Measurements from ENCODE around the gene HELZ2.

Gene HELZ2

DNA sequence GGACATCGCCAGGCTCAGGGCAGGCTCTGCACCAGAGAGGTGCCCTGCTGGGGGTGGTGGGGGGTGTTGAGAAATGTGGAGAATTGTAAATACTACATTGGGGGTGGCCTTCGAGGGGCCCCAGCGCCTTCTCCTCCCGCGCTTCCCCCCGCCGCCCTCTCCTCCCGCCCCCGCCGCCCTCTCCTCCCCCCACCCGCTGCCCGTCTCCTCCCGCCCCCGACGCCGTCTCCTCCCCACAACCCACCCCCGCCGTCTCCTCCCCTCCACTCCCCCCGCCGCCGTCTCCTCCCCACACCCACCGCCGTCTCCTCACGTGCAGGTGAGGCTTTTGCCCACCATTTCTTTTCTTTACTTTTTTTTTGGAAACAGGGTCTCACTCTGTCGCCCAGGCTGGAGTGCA lies 25.0 kb downstream of the HELZ2 start:
- no peak overlapping the region for H3K4me3 ChIP-seq (ENCODE audit: low read depth in 1 of 2, low read length in 2 of 2)
- no peak overlapping the region for H3K27ac ChIP-seq (ENCODE audit: low read depth, low read length)
- no peak overlapping the region for H3K9ac ChIP-seq (ENCODE audit: low read depth in 1 of 2, low read length in 2 of 2)
- H3K9me3 ChIP-seq (ENCODE audit: control insufficient read depth in 1 of 2, low read length in 2 of 2) = no peaks in the 10 kb centered on the region
- peaks cover 0 to 23% of the 10 kb centered on the region in 2 donors for H3K4me1 ChIP-seq (ENCODE audit: control insufficient read depth in 1 of 2, insufficient read depth in 2 of 2, low read length in 2 of 2)
- H3K36me3 ChIP-seq (ENCODE audit: control insufficient read depth in 1 of 2, insufficient read depth in 2 of 2, low read length in 2 of 2) = no peaks in the 10 kb centered on the region
- H3K27me3 ChIP-seq (ENCODE audit: control insufficient read depth in 1 of 2, insufficient read depth in 2 of 2, low read length in 2 of 2) = peaks cover 37 to 40% of the 10 kb centered on the region in 2 donors

DNA sequence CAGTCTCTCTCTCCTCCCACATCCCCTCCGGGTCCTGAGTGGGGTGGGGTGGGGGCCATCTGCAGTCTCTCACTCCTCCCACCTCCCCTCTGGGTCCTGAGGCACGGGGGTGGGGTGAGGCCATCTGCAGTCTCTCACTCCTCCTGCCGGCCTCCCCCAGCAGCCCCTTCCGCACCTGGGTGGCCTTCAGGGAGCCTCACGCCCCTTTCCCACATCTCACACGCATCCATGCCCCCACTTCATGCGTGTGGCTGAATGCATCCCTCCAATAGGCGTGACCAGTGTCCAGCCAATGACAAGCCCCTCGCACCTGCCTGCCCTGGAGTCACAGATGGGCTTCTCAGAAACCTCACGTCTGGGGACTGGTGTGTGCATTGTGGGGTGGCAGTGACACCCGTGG lies 25.5 kb downstream of the HELZ2 start:
- Histone ChIP-seq H3K4me3 (ENCODE audit: low read depth in 1 of 2, low read length in 2 of 2) (no peak overlapping the region), H3K36me3 (ENCODE audit: control insufficient read depth in 1 of 2, insufficient read depth in 2 of 2, low read length in 2 of 2) (no peaks in the 10 kb centered on the region), H3K27me3 (ENCODE audit: control insufficient read depth in 1 of 2, insufficient read depth in 2 of 2, low read length in 2 of 2) (peaks cover 40 to 43% of the 10 kb centered on the region in 2 donors), H3K4me1 (ENCODE audit: control insufficient read depth in 1 of 2, insufficient read depth in 2 of 2, low read length in 2 of 2) (peaks cover 0 to 23% of the 10 kb centered on the region in 2 donors), H3K27ac (ENCODE audit: low read depth, low read length) (no peak overlapping the region), H3K9me3 (ENCODE audit: control insufficient read depth in 1 of 2, low read length in 2 of 2) (no peaks in the 10 kb centered on the region), H3K9ac (ENCODE audit: low read depth in 1 of 2, low read length in 2 of 2) (no peak overlapping the region)

DNA sequence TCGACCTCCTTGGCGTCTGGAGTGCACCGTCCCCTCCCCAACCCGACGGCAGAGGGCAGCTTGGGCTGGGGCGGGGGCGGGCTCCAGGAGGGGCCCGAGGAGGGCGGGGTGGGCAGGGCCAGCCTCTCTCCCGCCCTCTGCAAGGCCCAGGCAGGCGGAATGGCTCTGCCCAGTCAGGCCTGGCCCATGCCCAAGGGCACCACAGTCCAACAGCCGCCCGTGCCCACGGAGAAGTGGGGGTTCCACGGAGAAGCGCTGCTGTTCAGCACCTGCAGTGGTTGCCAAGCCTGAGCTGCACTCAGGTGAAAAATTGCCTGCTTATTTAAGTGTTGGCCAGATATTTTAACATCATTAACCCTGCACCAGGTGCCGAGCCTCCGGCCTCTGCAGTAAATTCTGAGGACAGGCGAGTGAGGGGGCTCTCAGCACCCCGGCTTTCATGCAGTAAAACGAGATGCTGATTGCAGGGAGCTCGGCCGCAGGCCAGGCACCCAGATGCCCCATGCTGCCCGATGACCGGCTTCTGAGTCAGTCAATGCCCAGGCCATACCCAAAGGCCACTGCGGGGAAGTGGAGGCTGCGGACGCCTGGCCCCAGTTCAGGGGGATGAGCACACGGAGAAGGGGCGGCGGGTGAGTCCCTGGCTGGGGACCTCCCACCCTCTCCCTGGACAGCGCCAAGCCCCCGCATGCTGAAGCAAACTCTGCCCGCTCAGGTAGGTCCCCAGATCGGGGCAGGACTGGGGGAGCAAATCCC lies 26.1 kb downstream of the HELZ2 start, which contains the start of gene SRMS:
Gene SRMS (minus strand): TSS at position 25 of the 756 bp plus-strand sequence. CDS start 286 bp downstream, outside the sequence.
- Histone ChIP-seq H3K27ac (ENCODE audit: low read depth, low read length) (no peak within 1 kb of the TSS), H3K27me3 (ENCODE audit: control insufficient read depth in 1 of 2, insufficient read depth in 2 of 2, low read length in 2 of 2) (peaks cover 40 to 43% of the 10 kb centered on the region in 2 donors), H3K4me1 (ENCODE audit: control insufficient read depth in 1 of 2, insufficient read depth in 2 of 2, low read length in 2 of 2) (peaks cover 0 to 23% of the 10 kb centered on the region in 2 donors), H3K9ac (ENCODE audit: low read depth in 1 of 2, low read length in 2 of 2) (no peak within 1 kb of the TSS), H3K9me3 (ENCODE audit: control insufficient read depth in 1 of 2, low read length in 2 of 2) (no peaks in the 10 kb centered on the region), H3K4me3 (ENCODE audit: low read depth in 1 of 2, low read length in 2 of 2) (no peak within 1 kb of the TSS), H3K36me3 (ENCODE audit: control insufficient read depth in 1 of 2, insufficient read depth in 2 of 2, low read length in 2 of 2) (no peaks in the 10 kb centered on the region)

- Histone ChIP-seq H3K4me3 (ENCODE audit: low read depth in 1 of 2, low read length in 2 of 2) (no peak overlapping the region), H3K27ac (ENCODE audit: low read depth, low read length) (no peak overlapping the region), H3K27me3 (ENCODE audit: control insufficient read depth in 1 of 2, insufficient read depth in 2 of 2, low read length in 2 of 2) (peaks cover 40 to 43% of the 10 kb centered on the region in 2 donors), H3K9ac (ENCODE audit: low read depth in 1 of 2, low read length in 2 of 2) (no peak overlapping the region), H3K4me1 (ENCODE audit: control insufficient read depth in 1 of 2, insufficient read depth in 2 of 2, low read length in 2 of 2) (peaks cover 0 to 18% of the 10 kb centered on the region in 2 donors), H3K9me3 (ENCODE audit: control insufficient read depth in 1 of 2, low read length in 2 of 2) (no peaks in the 10 kb centered on the region), H3K36me3 (ENCODE audit: control insufficient read depth in 1 of 2, insufficient read depth in 2 of 2, low read length in 2 of 2) (no peaks in the 10 kb centered on the region)
Observed at GRCh38 chr20:63546956-63547724, 26.9 kb downstream of the HELZ2 start.

GRCh38 chr20:63546256-63546955 lies 27.6 kb downstream of the HELZ2 start:
- no peak overlapping the region for H3K4me3 ChIP-seq (ENCODE audit: low read depth in 1 of 2, low read length in 2 of 2)
- H3K9ac ChIP-seq (ENCODE audit: low read depth in 1 of 2, low read length in 2 of 2) = no peak overlapping the region
- no peaks in the 10 kb centered on the region for H3K36me3 ChIP-seq (ENCODE audit: control insufficient read depth in 1 of 2, insufficient read depth in 2 of 2, low read length in 2 of 2)
- H3K4me1 ChIP-seq (ENCODE audit: control insufficient read depth in 1 of 2, insufficient read depth in 2 of 2, low read length in 2 of 2) = peaks cover 0 to 18% of the 10 kb centered on the region in 2 donors
- H3K9me3 ChIP-seq (ENCODE audit: control insufficient read depth in 1 of 2, low read length in 2 of 2) = no peaks in the 10 kb centered on the region
- peaks cover 40 to 43% of the 10 kb centered on the region in 2 donors for H3K27me3 ChIP-seq (ENCODE audit: control insufficient read depth in 1 of 2, insufficient read depth in 2 of 2, low read length in 2 of 2)
- H3K27ac ChIP-seq (ENCODE audit: low read depth, low read length) = no peak overlapping the region

DNA sequence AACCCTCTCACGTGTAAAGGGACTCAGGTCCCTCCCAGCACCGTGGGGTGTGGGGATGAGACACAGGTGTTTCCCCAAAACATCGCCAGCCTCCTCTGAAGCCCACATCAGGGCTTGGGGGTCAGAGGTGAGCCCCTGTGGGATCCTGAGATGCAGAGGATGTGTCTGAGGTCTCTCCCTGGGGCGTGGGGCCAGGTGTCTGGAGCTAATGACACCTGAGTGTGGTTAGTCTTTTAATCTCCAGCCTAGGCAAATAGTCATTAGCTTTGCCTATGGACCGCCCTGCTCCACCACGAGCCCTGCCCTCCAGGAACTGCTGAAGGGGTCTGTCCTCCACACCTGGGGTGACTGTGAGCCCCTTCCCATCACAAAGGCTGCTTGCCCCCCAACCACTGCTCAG lies 28.2 kb downstream of the HELZ2 start:
- no peaks in the 10 kb centered on the region for H3K9me3 ChIP-seq (ENCODE audit: control insufficient read depth in 1 of 2, low read length in 2 of 2)
- peaks cover 0 to 18% of the 10 kb centered on the region in 2 donors for H3K4me1 ChIP-seq (ENCODE audit: control insufficient read depth in 1 of 2, insufficient read depth in 2 of 2, low read length in 2 of 2)
- no peak overlapping the region for H3K4me3 ChIP-seq (ENCODE audit: low read depth in 1 of 2, low read length in 2 of 2)
- no peak overlapping the region for H3K27ac ChIP-seq (ENCODE audit: low read depth, low read length)
- H3K36me3 ChIP-seq (ENCODE audit: control insufficient read depth in 1 of 2, insufficient read depth in 2 of 2, low read length in 2 of 2) = no peaks in the 10 kb centered on the region
- no peak overlapping the region for H3K9ac ChIP-seq (ENCODE audit: low read depth in 1 of 2, low read length in 2 of 2)
- H3K27me3 ChIP-seq (ENCODE audit: control insufficient read depth in 1 of 2, insufficient read depth in 2 of 2, low read length in 2 of 2) = peaks cover 40 to 43% of the 10 kb centered on the region in 2 donors

DNA sequence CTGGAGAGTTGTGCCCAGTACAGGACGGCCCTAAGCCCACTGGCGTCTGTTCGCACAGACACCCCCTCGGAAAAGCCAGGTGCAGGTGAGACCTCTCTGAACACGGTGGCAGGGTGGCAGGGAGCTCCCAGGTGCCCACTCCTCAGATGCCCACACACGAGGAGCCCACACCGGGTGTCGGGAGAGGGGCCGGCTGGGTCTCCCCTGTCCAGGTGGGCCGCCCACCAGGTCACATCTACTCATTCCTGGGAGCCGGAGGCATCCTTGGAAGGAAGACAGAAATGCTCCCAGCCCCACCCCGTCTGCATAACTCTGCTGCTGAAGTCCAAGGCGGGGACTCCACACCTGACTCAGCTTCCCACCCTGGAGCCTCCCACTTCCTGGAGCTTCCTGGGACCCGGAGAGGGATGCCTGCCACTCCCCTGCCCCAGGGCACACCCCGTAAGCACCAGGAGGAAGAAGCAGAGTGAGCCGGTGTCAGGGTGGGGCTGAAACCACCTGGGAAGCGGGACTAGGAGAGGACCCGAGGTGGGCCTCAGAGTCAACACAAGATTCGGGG lies 29.0 kb downstream of the HELZ2 start:
- no peak overlapping the region for H3K4me3 ChIP-seq (ENCODE audit: low read depth in 1 of 2, low read length in 2 of 2)
- H3K27me3 ChIP-seq (ENCODE audit: control insufficient read depth in 1 of 2, insufficient read depth in 2 of 2, low read length in 2 of 2) = peaks cover 39 to 43% of the 10 kb centered on the region in 2 donors
- H3K27ac ChIP-seq (ENCODE audit: low read depth, low read length) = no peak overlapping the region
- H3K9ac ChIP-seq (ENCODE audit: low read depth in 1 of 2, low read length in 2 of 2) = no peak overlapping the region
- H3K36me3 ChIP-seq (ENCODE audit: control insufficient read depth in 1 of 2, insufficient read depth in 2 of 2, low read length in 2 of 2) = no peaks in the 10 kb centered on the region
- H3K9me3 ChIP-seq (ENCODE audit: control insufficient read depth in 1 of 2, low read length in 2 of 2) = no peaks in the 10 kb centered on the region
- H3K4me1 ChIP-seq (ENCODE audit: control insufficient read depth in 1 of 2, insufficient read depth in 2 of 2, low read length in 2 of 2) = peaks cover 0 to 18% of the 10 kb centered on the region in 2 donors

- H3K9me3 ChIP-seq (ENCODE audit: control insufficient read depth in 1 of 2, low read length in 2 of 2) = no peaks in the 10 kb centered on the region
- peaks cover 33 to 40% of the 10 kb centered on the region in 2 donors for H3K27me3 ChIP-seq (ENCODE audit: control insufficient read depth in 1 of 2, insufficient read depth in 2 of 2, low read length in 2 of 2)
- no peak overlapping the region for H3K27ac ChIP-seq (ENCODE audit: low read depth, low read length)
- H3K9ac ChIP-seq (ENCODE audit: low read depth in 1 of 2, low read length in 2 of 2) = no peak overlapping the region
- H3K36me3 ChIP-seq (ENCODE audit: control insufficient read depth in 1 of 2, insufficient read depth in 2 of 2, low read length in 2 of 2) = no peaks in the 10 kb centered on the region
- H3K4me3 ChIP-seq (ENCODE audit: low read depth in 1 of 2, low read length in 2 of 2) = no peak overlapping the region
- H3K4me1 ChIP-seq (ENCODE audit: control insufficient read depth in 1 of 2, insufficient read depth in 2 of 2, low read length in 2 of 2) = peaks cover 0 to 18% of the 10 kb centered on the region in 2 donors
Observed at GRCh38 chr20:63544241-63544957, 29.6 kb downstream of the HELZ2 start.

- Histone ChIP-seq H3K4me1 (ENCODE audit: control insufficient read depth in 1 of 2, insufficient read depth in 2 of 2, low read length in 2 of 2) (peaks cover 0 to 22% of the 10 kb centered on the region in 2 donors), H3K9me3 (ENCODE audit: control insufficient read depth in 1 of 2, low read length in 2 of 2) (no peaks in the 10 kb centered on the region), H3K27ac (ENCODE audit: low read depth, low read length) (no peak overlapping the region), H3K36me3 (ENCODE audit: control insufficient read depth in 1 of 2, insufficient read depth in 2 of 2, low read length in 2 of 2) (no peaks in the 10 kb centered on the region), H3K9ac (ENCODE audit: low read depth in 1 of 2, low read length in 2 of 2) (no peak overlapping the region), H3K4me3 (ENCODE audit: low read depth in 1 of 2, low read length in 2 of 2) (no peak overlapping the region), H3K27me3 (ENCODE audit: control insufficient read depth in 1 of 2, insufficient read depth in 2 of 2, low read length in 2 of 2) (peaks cover 31 to 38% of the 10 kb centered on the region in 2 donors)
Observed at GRCh38 chr20:63543733-63544132, 30.3 kb downstream of the HELZ2 start.
